GM21786 (cell line): Measurements from ENCODE around the gene ANKRD13D.

Source experiments
- ATAC-seq: cut with Tn5 transposase; IDR thresholded peaks from one replicate; pipeline ENCODE4 v1.9.1; 2021; ENCODE audit not compliant: unreplicated experiment

Gene ANKRD13D

DNA sequence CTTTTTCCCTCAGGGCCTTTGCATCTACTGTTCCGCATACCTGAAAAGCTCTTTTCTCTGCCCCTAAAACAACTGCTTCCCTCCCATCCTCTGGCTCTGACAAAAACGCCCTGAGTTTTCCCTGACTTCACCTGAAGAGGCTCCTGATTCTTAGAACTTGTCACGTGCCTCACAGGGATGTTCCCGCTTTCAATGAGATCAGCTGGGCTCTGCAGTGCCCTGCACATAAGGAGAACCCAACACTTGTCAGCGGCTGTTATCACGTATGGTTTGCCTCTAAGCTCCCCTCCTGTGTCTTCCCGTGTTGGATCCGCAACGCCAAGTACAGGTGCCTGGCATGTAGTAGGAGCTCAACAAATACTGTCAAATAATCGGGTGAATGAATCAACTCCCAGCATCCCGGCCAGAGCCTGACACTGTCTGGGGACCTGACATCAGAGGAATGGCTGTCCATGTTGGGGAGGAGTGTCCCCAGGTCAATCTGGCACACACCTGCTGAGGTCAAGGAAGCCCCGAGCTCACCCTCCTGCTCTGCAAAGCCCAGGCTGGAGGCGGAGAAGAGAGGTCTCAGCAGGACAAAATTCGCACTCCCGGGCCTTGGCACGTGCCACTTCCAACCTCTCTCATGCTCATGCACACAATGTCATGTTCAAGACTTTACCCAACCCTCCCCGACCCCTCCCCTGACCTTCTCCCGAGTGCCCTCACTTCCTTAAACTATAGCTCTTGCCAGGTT is 27.0 kb upstream of the ANKRD13D start:
- ATAC-seq, result no peak

DNA sequence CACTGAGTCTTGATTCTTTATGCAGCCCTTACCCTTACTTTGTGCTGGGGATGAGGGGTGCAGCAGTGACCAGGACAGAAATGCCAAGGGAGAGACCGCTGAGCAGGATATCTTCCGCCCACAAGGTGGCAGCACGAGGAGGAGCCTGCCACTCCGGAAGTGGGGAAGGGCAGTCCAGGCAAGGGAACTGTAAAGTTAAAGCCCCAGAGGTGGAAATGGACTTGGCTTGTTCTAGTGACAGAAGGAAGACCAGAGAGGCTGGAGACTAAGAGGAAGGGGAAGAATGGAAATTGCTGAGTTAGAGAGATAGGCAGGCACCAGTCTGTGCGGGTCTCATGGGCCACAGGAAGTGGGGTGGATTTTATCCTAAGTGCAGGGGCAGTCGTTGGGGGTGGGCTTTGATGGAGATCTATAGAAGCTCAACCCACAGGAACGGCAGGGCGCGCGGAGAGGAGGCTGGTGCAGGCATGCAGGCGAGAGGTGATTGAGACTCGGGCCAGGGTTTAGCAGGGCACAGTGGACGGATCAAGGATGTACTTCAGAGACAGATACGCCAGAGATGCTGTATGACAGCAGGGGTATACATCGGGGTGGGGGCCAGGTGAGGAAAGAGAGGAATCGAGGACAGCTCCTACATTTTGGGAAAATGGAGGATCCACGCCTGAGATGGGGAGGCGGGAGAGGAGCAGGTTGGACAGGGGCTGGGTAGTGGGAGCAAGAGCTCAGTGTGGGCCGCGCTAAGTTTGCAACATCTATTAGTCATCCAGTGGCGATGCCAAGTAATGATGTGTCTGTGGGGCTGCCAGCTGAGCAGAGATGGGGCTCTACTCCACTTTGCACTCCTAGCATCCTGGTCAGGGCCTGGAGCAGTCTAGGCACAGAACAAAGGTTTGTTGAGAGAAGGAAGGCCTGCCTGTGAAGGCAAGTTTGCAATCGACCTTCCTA is 26.1 kb upstream of the ANKRD13D start:
- peak; percentile 39 for ATAC-seq

DNA sequence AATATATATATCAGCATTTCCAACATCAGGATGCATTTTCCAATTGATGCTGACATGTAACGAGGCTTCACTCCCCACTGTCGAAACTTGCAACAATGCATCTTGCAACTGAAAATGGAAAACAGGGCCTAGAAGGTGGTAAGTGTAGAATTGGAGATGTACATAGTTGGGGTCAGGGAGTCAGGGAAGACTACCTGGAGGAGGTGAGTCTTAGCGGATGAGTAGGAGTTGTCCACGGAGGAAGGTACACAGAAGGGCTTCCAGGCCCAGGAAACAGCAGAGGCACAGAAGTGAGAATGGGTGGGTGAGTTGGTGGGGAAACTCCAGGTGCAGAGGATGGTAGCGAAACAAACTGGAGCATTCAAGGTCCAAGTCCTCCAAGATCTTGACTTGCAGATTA is 24.8 kb upstream of the ANKRD13D start:
- ATAC-seq, result no peak

GRCh38 chr11:67264877-67265632 is 24.0 kb upstream of the ANKRD13D start:
- ATAC-seq, result no peak

GRCh38 chr11:67265633-67266448 is 23.3 kb upstream of the ANKRD13D start:
- peak; percentile 34 for ATAC-seq

GRCh38 chr11:67266449-67267187 is 22.5 kb upstream of the ANKRD13D start, which contains the start of gene GRK2:
Gene GRK2, plus strand, starts transcription at chr11:67266473. Its CDS starts 227 bp downstream, at chr11:67266700.
- no peak for ATAC-seq

DNA sequence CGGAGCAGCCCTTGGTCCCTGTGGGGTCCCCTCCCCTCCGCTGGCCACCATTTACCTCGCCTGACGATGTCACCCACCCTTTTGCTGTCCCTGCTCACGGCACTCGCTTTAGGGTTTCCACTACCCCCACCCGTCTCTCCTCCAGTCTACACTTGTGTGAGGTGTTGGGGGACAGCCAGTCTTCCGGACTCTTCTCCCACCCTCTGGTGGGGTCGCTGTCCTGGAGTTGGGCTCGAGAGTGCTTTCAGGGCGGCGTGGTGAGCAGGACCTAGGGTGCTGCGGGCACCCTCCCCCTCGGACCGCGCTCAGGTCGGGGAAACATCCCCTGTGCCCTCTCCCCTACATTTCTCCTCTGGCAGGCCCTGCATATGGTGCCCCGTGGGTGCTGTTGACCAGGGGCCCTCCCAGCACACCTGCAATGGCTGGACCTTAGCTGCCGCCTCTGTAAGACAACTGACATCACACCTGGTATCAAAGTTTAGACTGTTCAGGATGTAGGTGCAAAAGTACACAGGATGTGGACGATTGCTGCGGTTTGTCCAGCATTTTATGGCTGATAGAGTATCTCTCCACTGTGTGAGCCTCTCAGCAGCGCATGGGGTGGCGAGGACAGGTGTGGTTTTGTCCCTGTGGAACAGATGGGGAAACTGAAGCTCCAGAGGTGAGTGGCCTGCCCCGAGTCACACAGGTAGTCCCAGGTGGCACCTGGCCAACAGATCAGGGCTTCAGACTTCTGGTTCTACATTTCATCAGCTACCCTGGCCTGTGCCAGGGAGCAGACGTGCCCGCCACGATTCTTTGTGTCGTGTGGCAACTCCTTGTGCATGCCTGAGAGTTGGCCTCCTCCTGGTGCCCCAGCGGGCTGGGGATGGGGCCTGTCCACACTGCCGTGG is 21.7 kb upstream of the ANKRD13D start:
- no peak for ATAC-seq

DNA sequence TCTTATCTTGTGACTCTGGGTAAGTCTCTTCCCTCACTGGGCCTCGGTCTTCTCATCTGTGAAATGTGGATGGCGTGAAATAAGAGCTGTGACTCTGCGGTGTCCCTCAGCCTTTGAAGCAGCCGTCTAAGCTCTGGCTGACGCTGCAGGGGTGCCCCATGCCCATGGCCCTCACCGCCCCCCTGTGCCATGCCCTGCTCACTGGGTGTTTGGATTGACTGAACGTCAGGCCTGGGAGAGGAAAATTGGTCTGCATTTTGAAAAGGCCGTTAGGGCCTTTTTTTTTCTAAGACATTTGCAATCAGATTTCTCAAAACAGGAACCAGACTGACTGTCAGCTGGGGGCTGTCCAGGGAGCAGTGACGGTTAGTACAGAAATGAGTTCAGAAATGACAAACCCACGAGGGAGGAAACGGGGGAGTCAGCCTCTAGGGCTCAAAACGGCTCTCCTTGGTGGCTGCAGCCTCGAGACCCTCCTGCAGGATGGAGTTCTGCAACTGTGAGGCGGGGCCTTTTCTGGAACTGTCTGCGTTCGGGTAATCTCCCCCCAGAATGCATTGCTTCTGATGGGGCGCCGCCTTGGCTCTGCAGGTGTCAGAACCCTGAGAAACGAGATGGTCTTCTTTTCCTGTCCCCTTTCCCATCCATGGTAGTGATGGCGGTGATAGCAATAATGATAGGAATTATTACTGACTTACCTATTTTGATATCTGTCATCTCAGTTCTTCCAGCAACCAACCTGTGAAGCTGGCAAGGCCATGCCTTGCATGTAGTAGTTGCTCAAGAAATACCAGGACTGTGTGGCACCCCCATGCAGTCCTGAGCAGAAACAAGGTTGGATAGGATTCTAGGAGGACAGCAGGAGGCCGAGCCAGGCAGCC is 20.8 kb upstream of the ANKRD13D start:
- peak; percentile 45 for ATAC-seq

GRCh38 chr11:67268962-67269268 is 20.2 kb upstream of the ANKRD13D start:
- no peak for ATAC-seq

- ATAC-seq, result no peak
These were observed 19.5 kb upstream of the ANKRD13D start for GRCh38 chr11:67269401-67270255.

DNA sequence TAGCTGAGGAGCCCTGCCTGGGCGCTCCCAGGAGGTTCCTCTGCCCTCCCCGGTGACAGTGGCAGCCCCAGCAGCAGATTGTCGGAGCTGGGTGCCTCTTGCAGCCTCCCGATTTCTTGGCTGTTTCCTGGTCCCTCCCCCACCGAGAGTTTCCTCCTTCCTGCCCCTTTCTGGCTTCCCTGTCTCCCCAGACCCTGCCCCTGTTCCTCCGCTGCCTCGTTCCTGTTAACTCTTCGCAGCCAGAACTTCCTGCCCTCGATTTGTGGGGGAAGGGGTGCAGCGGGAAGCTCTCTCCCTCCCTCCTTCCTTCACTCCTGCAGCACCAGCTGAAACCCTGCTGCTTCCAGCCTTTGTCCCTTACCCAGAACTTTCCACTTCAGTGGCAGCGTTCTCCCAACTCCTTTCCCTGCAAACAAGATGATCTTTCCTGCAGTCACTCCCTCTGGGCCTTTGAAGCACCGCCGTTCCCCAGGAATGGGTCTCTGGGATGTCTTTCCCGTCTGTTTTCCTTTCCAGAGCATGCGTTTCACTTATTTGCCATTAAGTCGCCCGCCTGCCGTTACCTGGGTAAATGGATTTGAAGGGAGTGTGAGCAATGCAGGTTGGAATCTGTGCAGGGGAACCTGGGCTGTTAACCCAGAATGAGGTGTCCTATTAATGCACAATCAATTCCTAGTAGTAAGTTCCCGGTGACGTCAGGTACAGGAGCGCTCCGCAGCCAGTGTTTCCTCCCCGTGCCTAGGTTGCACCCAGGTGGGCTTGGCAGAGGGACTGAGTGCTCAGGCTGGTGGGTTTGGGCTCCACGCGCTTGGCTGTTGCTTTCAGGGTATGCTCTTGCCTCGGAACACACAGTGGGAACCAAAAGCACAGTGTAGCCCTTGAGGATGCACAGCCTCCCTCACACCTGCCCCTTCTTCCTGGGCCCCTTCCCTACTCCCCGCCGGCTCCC is 18.6 kb upstream of the ANKRD13D start:
- no peak for ATAC-seq

DNA sequence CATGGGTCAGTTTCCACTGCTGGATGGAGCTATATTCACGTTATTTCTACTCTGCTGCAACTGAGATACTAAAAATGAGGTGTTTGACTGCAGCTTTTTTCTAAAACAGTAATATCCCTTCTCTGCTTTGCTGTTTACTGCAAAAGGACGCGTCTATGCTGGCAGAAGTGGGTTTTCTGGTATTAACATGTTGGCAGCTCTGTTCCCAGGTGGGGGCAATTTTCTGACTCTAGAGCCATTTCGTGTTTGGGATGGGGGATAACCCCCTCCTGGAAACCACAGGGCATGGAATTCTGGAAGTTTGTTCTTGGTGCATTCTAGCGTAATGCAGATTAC is 17.9 kb upstream of the ANKRD13D start:
- no peak for ATAC-seq

DNA sequence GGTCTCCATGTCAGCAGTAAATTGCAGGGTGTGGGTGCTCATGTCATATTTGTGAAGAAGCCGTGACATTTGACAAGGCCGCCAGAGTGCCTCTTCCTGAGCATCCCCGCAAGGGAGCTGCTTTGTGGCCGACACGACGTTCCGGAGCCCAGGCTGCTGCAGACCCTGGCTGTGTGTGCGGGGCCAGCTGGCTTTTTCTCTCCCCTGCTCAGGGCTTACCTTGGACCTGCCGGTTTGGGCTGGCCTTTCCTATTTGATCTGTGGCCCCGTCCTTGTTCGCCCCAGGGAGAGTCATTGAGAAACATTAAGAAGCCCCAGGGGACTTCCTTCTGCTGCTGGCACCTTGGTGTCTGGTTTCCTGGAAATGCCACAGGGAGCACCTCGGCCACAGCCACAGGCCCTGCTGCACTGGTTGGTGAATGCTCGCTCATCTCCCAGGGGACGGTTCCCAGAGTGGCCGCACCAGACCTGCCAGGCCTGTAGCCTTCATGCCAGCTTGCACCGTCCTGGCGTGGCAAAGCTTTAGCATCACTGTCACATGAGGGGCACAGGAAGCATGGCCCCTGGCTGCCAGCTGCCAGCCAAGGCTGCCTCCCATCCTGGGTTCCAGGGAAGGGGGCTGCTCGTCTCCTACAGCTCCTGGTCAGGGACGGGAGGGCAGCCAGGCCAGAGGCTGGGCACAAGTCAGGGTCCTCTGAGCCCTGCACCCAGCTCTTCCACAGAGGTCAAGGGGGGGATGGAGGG is 17.4 kb upstream of the ANKRD13D start:
- ATAC-seq, result no peak

DNA sequence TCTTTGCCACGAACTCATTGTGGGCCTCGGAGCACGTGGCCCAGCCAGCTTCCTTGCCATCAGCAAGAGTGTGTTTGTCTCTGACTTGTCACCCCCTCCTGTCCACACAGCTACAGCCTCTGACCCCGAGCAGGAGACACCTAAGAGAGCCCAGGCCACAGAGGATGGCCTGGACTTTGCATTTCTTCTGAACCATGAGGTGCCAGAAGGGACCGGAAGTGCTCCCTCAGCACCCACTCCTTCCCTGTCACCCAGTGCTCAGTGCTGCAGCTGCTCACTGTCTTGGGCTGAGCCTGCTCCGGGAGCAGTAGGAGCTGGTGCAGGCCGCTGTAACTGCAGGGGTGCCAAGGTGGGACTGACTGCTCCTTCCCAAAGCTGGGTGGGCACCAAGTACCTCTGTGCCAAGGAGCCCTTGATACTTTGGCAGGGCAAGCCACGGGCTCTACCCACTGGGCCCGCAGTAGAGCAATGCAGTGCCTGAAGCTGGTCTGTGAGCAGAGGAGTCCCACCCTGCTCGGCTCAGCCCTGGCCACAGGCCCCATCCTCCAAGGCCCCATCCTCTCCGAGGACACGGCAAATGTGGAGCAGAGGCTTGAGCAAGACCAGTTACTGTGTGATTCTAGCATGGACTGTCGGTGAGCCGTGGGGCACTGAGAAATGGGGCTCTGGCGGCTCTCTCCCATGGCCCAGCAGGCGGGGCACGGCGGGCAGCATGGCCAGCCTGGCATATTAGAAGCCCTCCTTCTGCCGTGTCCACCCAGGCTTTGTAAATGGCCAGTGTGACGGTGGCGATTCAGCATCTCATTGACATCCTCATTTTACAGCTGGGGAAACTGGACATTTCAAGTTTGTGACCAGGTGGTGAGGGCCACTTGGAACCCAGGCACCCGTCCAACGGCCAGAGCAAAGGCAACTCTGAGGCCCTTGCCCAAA is 16.5 kb upstream of the ANKRD13D start:
- ATAC-seq, result no peak
